H1 (cell line): ENCODE results near the gene OGFR. TPM values are rescaled to one million over a fixed set of nuclear protein-coding genes. Genes with fewer than 3 reads are reported as not detected.

Experiments
- CTCF ChIA-PET: fragments of 300-600 bp; sonication (Branson Sonifier 250); formaldehyde crosslinking; loops from one replicate; lab custom pipeline; 2021; ENCODE audit not compliant: partially characterized antibody; lab: Charles Lee
- POLR2A ChIA-PET: fragments of 300-600 bp; sonication (Branson Sonifier 250); formaldehyde crosslinking; loops from one replicate; lab custom pipeline; 2021; ENCODE audit warnings: inconsistent platforms; ENCODE audit not compliant: partially characterized antibody; lab: Charles Lee
- DNase-seq, 2 experiments: peaks; one replicate each; pipeline versions ENCODE4 v3.0.0 to v3.0.0-alpha.2; 2010 to 2022; ENCODE audit warnings: low spot score in 2 of 2, low read depth in 1 of 2, mixed read lengths in 1 of 2
- FAIRE-seq: peaks from 2 replicates; lab custom pipeline; 2011; peaks lifted over from hg19 to GRCh38; lab: Jason Lieb, UNC
- H2AFZ ChIP-seq: 2 replicates; pipeline ENCODE4 v1.8.1; 2012; ENCODE audit warnings: low read length, inconsistent platforms
- H2AK5ac ChIP-seq: 2 replicates; pipeline ENCODE4 v1.6.1; 2013; ENCODE audit warnings: low read depth, low read length
- H2BK120ac ChIP-seq: replicated peaks from 2 replicates; pipeline ENCODE3; 2013; ENCODE audit warnings: low read depth, low read length, inconsistent platforms
- H2BK12ac ChIP-seq: 2 replicates; pipeline ENCODE4 v1.6.1; 2013; ENCODE audit warnings: low read depth, low read length
- H2BK15ac ChIP-seq: 2 replicates; pipeline ENCODE4 v1.6.1; 2013; ENCODE audit warnings: low read length
- H2BK20ac ChIP-seq: 2 replicates; pipeline ENCODE4 v1.6.1; 2013; ENCODE audit warnings: low read length
- H2BK5ac ChIP-seq: 2 replicates; pipeline ENCODE4 v1.6.1; 2013; ENCODE audit warnings: low read depth, low read length
- H3K14ac ChIP-seq: 2 replicates; pipeline ENCODE4 v1.6.1; 2013; ENCODE audit warnings: inconsistent platforms; ENCODE audit not compliant: insufficient read length
- H3K18ac ChIP-seq: 2 replicates; pipeline ENCODE4 v1.6.1; 2013; ENCODE audit warnings: low read length; ENCODE audit errors: extremely low read depth
- H3K23ac ChIP-seq: 2 replicates; pipeline ENCODE4 v1.6.1; 2013; ENCODE audit warnings: inconsistent platforms; ENCODE audit not compliant: insufficient read length
- H3K23me2 ChIP-seq: 2 replicates; pipeline ENCODE4 v1.6.1; 2013; ENCODE audit warnings: low read depth, low read length
- H3K27ac ChIP-seq: 2 replicates; pipeline ENCODE4 v1.6.1; 2011; ENCODE audit warnings: low read depth, low read length, inconsistent platforms
- H3K27me3 ChIP-seq, 4 experiments: replicated peaks in 1 of 4; 1 replicate in 1 of 4; 2 replicates in 3 of 4; pipeline versions ENCODE4 v1.6.1 to v1.8.1; 2011 to 2013; ENCODE audit warnings: low read length in 3 of 4, mild to moderate bottlenecking in 3 of 4, inconsistent platforms in 2 of 4, mixed read lengths in 2 of 4, moderate library complexity in 1 of 4; ENCODE audit not compliant: control insufficient read depth in 3 of 4, insufficient read depth in 3 of 4; ENCODE audit errors: extremely low read depth in 1 of 4
- H3K36me3 ChIP-seq, 4 experiments: 2 replicates each; pipeline versions ENCODE4 v1.6.1 to v1.8.1; 2011 to 2013; ENCODE audit warnings: mild to moderate bottlenecking in 4 of 4, low read length in 3 of 4, moderate library complexity in 2 of 4, control low read depth in 1 of 4, inconsistent platforms in 1 of 4; ENCODE audit not compliant: insufficient read depth in 4 of 4, control insufficient read depth in 2 of 4
- H3K4ac ChIP-seq: replicated peaks from 2 replicates; pipeline ENCODE3; 2013; ENCODE audit warnings: low read length, low read depth, mixed read lengths, inconsistent platforms; ENCODE audit not compliant: insufficient read length
- H3K4me1 ChIP-seq, 4 experiments: replicated peaks in 1 of 4; 1 replicate in 1 of 4; 2 replicates in 3 of 4; pipeline versions ENCODE4 v1.6.1 to v1.8.1; 2011 to 2013; ENCODE audit warnings: low read length in 3 of 4, inconsistent platforms in 2 of 4, mixed read lengths in 1 of 4; ENCODE audit not compliant: insufficient read depth in 4 of 4, control insufficient read depth in 3 of 4
- H3K4me2 ChIP-seq, 2 experiments: 2 replicates each; pipeline versions ENCODE4 v1.6.1 to v1.8.1; 2011 to 2013; ENCODE audit warnings: low read depth in 2 of 2, low read length in 2 of 2, control low read depth in 1 of 2, inconsistent platforms in 1 of 2, mild to moderate bottlenecking in 1 of 2; ENCODE audit not compliant: insufficient read depth in 1 of 2
- H3K4me3 ChIP-seq, 4 experiments: fragments of 200-600, 300-600 bp in 1 of 4; sonication (generic), shearing (Covaris generic), sonication (Bioruptor Twin) in 1 of 4; 2 replicates each; pipeline versions ENCODE4 v1.5.1 to v1.8.1; 2011 to 2016; ENCODE audit warnings: low read length in 4 of 4, low read depth in 3 of 4, control low read depth in 2 of 4, inconsistent platforms in 2 of 4, mild to moderate bottlenecking in 2 of 4, mixed read lengths in 1 of 4, moderate library complexity in 1 of 4; ENCODE audit not compliant: insufficient read depth in 2 of 4; ENCODE audit errors: extremely low read depth in 1 of 4
- H3K56ac ChIP-seq: replicated peaks from 2 replicates; pipeline ENCODE3; 2013; ENCODE audit warnings: low read depth, mild to moderate bottlenecking, mixed read lengths, low read length, inconsistent platforms; ENCODE audit not compliant: insufficient read length
- H3K79me1 ChIP-seq: 2 replicates; pipeline ENCODE4 v1.6.1; 2013; ENCODE audit warnings: low read depth, low read length, control low read depth
- H3K79me2 ChIP-seq, 2 experiments: 2 replicates each; pipeline versions ENCODE4 v1.6.1 to v1.8.1; 2012 to 2013; ENCODE audit warnings: low read length in 2 of 2, mild to moderate bottlenecking in 2 of 2, inconsistent platforms in 1 of 2; ENCODE audit not compliant: insufficient read depth in 2 of 2, control insufficient read depth in 1 of 2
- H3K9ac ChIP-seq, 4 experiments: replicated peaks in 1 of 4; 1 replicate in 1 of 4; 2 replicates in 3 of 4; pipeline versions ENCODE4 v1.6.1 to v1.8.1; 2011 to 2013; ENCODE audit warnings: low read depth in 3 of 4, low read length in 3 of 4, control low read depth in 2 of 4, mild to moderate bottlenecking in 2 of 4, moderate library complexity in 2 of 4, inconsistent platforms in 1 of 4; ENCODE audit errors: extremely low read depth in 1 of 4
- H3K9me3 ChIP-seq, 2 experiments: 2 replicates each; pipeline versions ENCODE4 v1.6.1 to v1.8.1; 2012 to 2013; ENCODE audit warnings: mild to moderate bottlenecking in 2 of 2, moderate library complexity in 2 of 2, control low read depth in 1 of 2, inconsistent platforms in 1 of 2, low read depth in 1 of 2, low read length in 1 of 2, mixed read lengths in 1 of 2; ENCODE audit not compliant: insufficient read depth in 2 of 2
- H4K20me1 ChIP-seq, 2 experiments: replicated peaks in 1 of 2; 2 replicates each; pipeline versions ENCODE3 to v1.8.1; 2011 to 2013; ENCODE audit warnings: inconsistent platforms in 2 of 2, low read length in 2 of 2, mild to moderate bottlenecking in 1 of 2; ENCODE audit not compliant: insufficient read depth in 2 of 2, control insufficient read depth in 1 of 2
- H4K5ac ChIP-seq: 2 replicates; pipeline ENCODE4 v1.6.1; 2013; ENCODE audit warnings: low read length, low read depth, mixed read lengths, inconsistent platforms; ENCODE audit not compliant: insufficient read length
- H4K8ac ChIP-seq: 2 replicates; pipeline ENCODE4 v1.8.0; 2013; ENCODE audit warnings: mild to moderate bottlenecking, moderate library complexity, low read length, inconsistent platforms; ENCODE audit not compliant: insufficient read depth; ENCODE audit errors: extremely low read depth
- H4K91ac ChIP-seq: replicated peaks from 2 replicates; pipeline ENCODE3; 2013; ENCODE audit warnings: low read length, mixed read lengths, inconsistent platforms; ENCODE audit not compliant: insufficient read length
- E2F6 ChIP-seq: IDR thresholded peaks from 2 replicates; pipeline ENCODE4 v1.6.1; 2012; ENCODE audit warnings: inconsistent platforms
- JUND ChIP-seq: IDR thresholded peaks from 2 replicates; pipeline ENCODE4 v1.6.1; 2011; ENCODE audit warnings: mild to moderate bottlenecking, improper control_type of control experiment, low read length
- SP4 ChIP-seq: IDR thresholded peaks from 2 replicates; pipeline ENCODE4 v1.6.1; 2012; ENCODE audit warnings: low read length, inconsistent platforms
- TBP ChIP-seq: IDR thresholded peaks from 2 replicates; pipeline ENCODE4 v1.6.1; 2011; ENCODE audit warnings: low read depth, low read length, improper control_type of control experiment
- TCF12 ChIP-seq: IDR thresholded peaks from 2 replicates; pipeline ENCODE4 v1.6.1; 2011; ENCODE audit warnings: low read depth, mild to moderate bottlenecking, low read length
- WGBS, 2 experiments: shearing (Covaris generic) in 1 of 2; methylation state at CpG; one replicate each; pipeline versions ENCODE4 v1.1.6 to v1.1.7; 2013 to 2015; ENCODE audit warnings: low lambda C conversion rate in 2 of 2, mixed read lengths in 2 of 2, inconsistent platforms in 1 of 2, low coverage in 1 of 2, missing lambda C conversion rate in 1 of 2; ENCODE audit not compliant: insufficient replicate concordance in 2 of 2, insufficient coverage in 1 of 2, insufficient read length in 1 of 2; ENCODE audit errors: extremely low coverage in 1 of 2, missing lambda C conversion rate in 1 of 2; 5-methylcytosine and 5-hydroxymethylcytosine counted together
- polyA plus RNA-seq, 7 experiments: library from polyadenylated mRNA; depleted of rRNA in 3 of 7; stranded (reverse) in 5 of 7; unstranded in 2 of 7; fragments of >200 nt in 5 of 7; fragments of 200-250 nt in 2 of 7; gene quantifications; 1 replicate in 5 of 7; 2 replicates in 1 of 7; 4 replicates in 1 of 7; pipeline versions ENCODE4 v1.2.1 to v1.2.3, GENCODE V29; 2011 to 2013; ENCODE audit warnings: missing spikeins in 2 of 7, mixed read lengths in 2 of 7
- total RNA-seq: library from RNA; stranded (reverse); fragmentation: NEBNext Ultra II Directional; extraction: Animal tissue kit (Norgen Biotek cat#: 25700); gene quantifications from 2 replicates; pipeline ENCODE4 v1.2.1, GENCODE V29; 2021

Gene OGFR
- total and polyA plus RNA-seq, 2 of the 8 experiments (the other 6 are each of a cell fraction or from before 2014, with no cell fraction given), result 13.9 to 25.1 TPM

- H3K4ac ChIP-seq, result no peak overlapping the region
- no peaks in the 10 kb centered on the region for H3K79me2 ChIP-seq
- H3K23me2 ChIP-seq, result no peaks in the 10 kb centered on the region
- H3K79me1 ChIP-seq, result no peaks in the 10 kb centered on the region
- H2BK12ac ChIP-seq, result no peak overlapping the region
- H2AFZ ChIP-seq, result no peak overlapping the region
- no peak overlapping the region for H3K27ac ChIP-seq
- no peak overlapping the region for H4K5ac ChIP-seq
- no peak overlapping the region for H4K91ac ChIP-seq
- H3K14ac ChIP-seq, result no peak overlapping the region
- H2BK120ac ChIP-seq, result no peak overlapping the region
- no peaks in the 10 kb centered on the region for H3K9me3 ChIP-seq
- POLR2A ChIA-PET, result no interaction called here
- H2BK5ac ChIP-seq, result no peak overlapping the region
- no peak overlapping the region for H3K9ac ChIP-seq
- H4K8ac ChIP-seq, result no peak overlapping the region
- no peak overlapping the region for H3K56ac ChIP-seq
- no peaks in the 10 kb centered on the region for H3K36me3 ChIP-seq
- H3K18ac ChIP-seq, result no peak overlapping the region
- H2BK20ac ChIP-seq, result no peak overlapping the region
- WGBS, 2 experiments, result 80% methylated on average over 9 of the region's 11 CpGs; no CpG with 5 or more reads in 1 of the 2 experiments
- no peak overlapping the region for H2AK5ac ChIP-seq
- TF ChIP-seq SP4 (no peak), JUND (no peak), TBP (no peak), TCF12 (no peak), E2F6 (no peak)
- CTCF ChIA-PET, result interaction anchor here (0.9 to 1.9 kb wide), 5 partner anchors 23 to 241 kb away, joined by 3 to 5 read pairs (median 3); no protein-coding TSS in a partner anchor
- no peaks in the 10 kb centered on the region for H4K20me1 ChIP-seq
- DNase-seq (no peak), FAIRE-seq (no peak)
- no peak overlapping the region for H3K4me3 ChIP-seq
- no peak overlapping the region for H3K4me2 ChIP-seq
- H3K27me3 ChIP-seq, result no peaks in the 10 kb centered on the region; a peak in 1 of 7 replicates
- H2BK15ac ChIP-seq, result no peak overlapping the region
- H3K23ac ChIP-seq, result no peak overlapping the region
- peaks cover 0 to 2% (median 0%) of the 10 kb centered on the region in 4 experiments; a peak in 1 of 7 replicates for H3K4me1 ChIP-seq
Measured at GRCh38 chr20:62785393-62785792, 19.2 kb upstream of the OGFR start.
